A673 (cell line): ENCODE data around the gene MPHOSPH6.

Experiments used
- CTCF ChIP-seq: fragments of 300-800, 200-600 bp; sonication (generic); conservative IDR thresholded peaks from 2 replicates; pipeline ENCODE4 v1.5.1; 2017; ENCODE audit warnings: low read depth, mild to moderate bottlenecking, antibody characterized with exemption, low read length, moderate library complexity, mixed read lengths
- EZH2 ChIP-seq: fragments of 200-600 bp; sonication (generic); IDR thresholded peaks from 2 replicates; pipeline ENCODE4 v1.6.1; 2017; ENCODE audit warnings: borderline replicate concordance, low read depth, mild to moderate bottlenecking, mixed read lengths, antibody characterized with exemption, low read length; ENCODE audit not compliant: poor library complexity, severe bottlenecking

- TF ChIP-seq CTCF = no peak
- TF ChIP-seq EZH2 = no peak
These were observed 6.2 kb upstream of the MPHOSPH6 start for GRCh38 chr16:82176204-82176603.
